ENCODE measurements around the gene PYM1.
"Not testable (repeated sequence)": the region's sequence is repeated elsewhere in the genome, so short reads cannot be mapped to it uniquely, and the experiment has no call there.

The PYM1 gene

DNA sequence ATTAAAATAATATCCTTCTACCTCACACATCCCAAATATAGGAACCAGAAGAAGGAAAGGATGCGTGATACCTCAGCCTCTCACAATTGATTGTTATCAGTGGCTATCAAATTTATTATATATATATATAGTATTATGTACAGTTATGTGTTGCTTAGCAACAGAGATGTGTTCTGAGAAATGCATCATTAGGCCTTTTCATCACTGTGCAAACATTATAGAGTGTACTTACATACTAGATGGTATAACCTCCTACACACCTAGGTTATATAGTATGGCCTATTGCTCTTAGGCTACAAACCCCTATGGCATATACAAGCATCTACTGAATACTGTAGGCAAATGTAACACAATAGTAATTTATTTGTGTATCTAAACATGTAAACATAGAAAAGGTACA is 34.0 kb downstream of the PYM1 start:
- no peak for DNase-seq (ENCODE audit: low read depth)
- no peak overlapping the region for H3K4me3 ChIP-seq (replicated peaks; ENCODE audit: low read depth, low read length)
- TF ChIP-seq, protein P1, sequence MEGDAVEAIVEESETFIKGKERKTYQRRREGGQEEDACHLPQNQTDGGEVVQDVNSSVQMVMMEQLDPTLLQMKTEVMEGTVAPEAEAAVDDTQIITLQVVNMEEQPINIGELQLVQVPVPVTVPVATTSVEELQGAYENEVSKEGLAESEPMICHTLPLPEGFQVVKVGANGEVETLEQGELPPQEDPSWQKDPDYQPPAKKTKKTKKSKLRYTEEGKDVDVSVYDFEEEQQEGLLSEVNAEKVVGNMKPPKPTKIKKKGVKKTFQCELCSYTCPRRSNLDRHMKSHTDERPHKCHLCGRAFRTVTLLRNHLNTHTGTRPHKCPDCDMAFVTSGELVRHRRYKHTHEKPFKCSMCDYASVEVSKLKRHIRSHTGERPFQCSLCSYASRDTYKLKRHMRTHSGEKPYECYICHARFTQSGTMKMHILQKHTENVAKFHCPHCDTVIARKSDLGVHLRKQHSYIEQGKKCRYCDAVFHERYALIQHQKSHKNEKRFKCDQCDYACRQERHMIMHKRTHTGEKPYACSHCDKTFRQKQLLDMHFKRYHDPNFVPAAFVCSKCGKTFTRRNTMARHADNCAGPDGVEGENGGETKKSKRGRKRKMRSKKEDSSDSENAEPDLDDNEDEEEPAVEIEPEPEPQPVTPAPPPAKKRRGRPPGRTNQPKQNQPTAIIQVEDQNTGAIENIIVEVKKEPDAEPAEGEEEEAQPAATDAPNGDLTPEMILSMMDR (IDR thresholded peaks at IDR 0.05; ENCODE audit: low read length, missing control alignments) = no peak

DNA sequence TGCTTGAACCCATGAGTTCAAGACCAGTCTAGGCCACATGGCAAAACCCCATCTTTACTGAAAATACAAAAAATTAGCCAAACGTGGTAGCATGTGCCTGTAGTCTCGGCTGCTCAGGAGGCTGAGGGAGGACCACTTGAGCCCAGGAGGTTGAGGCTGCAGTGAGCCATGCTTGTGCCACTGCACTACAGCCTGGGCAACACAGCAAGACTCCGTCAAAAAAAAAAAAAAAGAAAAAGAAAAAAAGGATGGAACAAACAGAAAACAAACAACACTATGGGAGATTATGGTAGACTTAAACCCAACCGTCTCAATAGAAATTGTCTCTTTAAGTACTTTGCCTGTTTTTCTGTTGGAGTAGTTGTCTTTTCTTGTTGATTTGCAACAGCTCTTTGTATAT is 36.4 kb downstream of the PYM1 start:
- H3K4me3 ChIP-seq (replicated peaks; ENCODE audit: low read depth, low read length) = no peak overlapping the region
- DNase-seq (ENCODE audit: low read depth) = no peak
- TF ChIP-seq, protein P1 (IDR thresholded peaks at IDR 0.05; ENCODE audit: low read length, missing control alignments) = no peak

DNA sequence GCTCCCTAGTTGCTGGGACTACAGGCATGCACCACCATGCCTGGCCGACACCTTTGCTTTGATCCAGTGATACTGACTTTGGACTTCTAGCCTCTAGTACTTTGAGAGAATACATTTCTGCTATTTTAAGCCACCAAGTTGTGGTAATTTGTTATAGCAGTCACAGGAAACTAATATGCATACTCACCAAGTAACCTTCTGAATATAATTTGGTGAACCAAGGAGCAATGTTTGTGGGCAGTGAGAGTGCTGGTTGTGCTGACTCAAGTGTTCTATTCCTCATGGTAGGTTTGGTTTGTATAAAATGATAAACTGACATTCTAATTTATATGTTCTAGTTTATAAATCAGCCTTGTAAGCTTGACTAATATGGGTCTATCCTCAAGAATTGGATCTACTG is 42.6 kb downstream of the PYM1 start:
- TF ChIP-seq, protein P1 (IDR thresholded peaks at IDR 0.05; ENCODE audit: low read length, missing control alignments) = no peak
- DNase-seq (ENCODE audit: low read depth) = no peak

DNA sequence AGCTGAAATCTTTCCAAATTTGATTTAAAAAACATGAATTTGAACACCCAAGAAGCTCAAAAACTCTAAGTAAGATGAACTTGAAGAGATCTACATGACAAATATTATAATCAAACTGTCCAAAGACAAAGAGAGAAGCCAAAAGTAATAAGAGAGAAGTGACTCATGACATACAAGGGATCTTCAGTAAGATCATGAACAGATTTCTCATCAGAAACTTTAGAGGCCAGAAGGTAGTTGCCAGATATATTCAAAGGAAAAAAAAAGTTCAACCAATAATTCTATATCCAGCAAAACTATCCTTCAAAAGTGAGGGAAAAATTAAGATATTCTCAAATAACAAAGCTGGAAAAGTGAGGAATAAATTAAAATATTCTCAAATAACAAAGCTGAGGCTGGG is 49.9 kb downstream of the PYM1 start:
- TF ChIP-seq, protein P1 (IDR thresholded peaks at IDR 0.05; ENCODE audit: low read length, missing control alignments) = no peak
- DNase-seq (ENCODE audit: low read depth) = no peak

More for the DNA sequence above, 42.6 kb downstream of the PYM1 start:
- H3K4me3 ChIP-seq (replicated peaks; ENCODE audit: low read depth, low read length) = no peak overlapping the region

DNA sequence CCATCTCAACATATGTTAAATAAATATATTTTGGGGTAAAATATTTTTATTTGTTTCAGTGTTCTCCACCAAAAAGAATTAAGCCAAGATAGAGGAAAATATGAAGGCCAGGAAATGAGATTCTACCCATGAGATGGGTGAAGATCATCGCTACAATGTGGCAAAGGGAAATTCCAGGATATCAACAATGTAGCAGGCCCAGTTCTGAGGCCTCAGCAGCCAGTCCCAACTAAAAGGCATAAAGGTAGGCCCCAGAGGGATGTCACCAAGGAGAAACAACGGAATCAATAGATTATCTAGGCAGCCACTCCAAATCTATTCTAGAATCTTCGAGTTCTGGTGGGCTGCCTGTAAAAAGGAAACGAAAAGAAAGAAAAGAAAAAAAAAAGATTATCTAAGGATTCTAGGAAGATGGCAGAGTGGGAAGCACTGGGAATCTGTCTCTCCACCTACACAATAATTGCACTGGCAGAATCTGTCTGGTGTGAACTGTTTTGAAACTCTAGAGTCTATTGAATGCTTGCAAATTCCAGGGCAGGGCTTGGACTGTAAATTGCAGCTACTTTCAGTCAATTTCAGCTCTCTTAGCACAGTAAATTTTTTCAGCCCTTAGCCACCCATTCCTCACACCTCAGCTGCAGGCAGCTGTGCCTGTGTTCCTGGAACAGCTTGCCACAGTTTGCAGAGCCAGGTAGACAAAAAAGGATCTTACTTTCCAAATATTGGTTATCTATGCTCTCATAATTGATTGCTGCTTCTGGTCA is 51.8 kb downstream of the PYM1 start:
- DNase-seq (ENCODE audit: low read depth) = no peak
- H3K4me3 ChIP-seq (replicated peaks; ENCODE audit: low read depth, low read length) = no peak overlapping the region
- TF ChIP-seq, protein P1 (IDR thresholded peaks at IDR 0.05; ENCODE audit: low read length, missing control alignments) = no peak

More for the DNA sequence above, 49.9 kb downstream of the PYM1 start:
- no peak overlapping the region for H3K4me3 ChIP-seq (replicated peaks; ENCODE audit: low read depth, low read length)

DNA sequence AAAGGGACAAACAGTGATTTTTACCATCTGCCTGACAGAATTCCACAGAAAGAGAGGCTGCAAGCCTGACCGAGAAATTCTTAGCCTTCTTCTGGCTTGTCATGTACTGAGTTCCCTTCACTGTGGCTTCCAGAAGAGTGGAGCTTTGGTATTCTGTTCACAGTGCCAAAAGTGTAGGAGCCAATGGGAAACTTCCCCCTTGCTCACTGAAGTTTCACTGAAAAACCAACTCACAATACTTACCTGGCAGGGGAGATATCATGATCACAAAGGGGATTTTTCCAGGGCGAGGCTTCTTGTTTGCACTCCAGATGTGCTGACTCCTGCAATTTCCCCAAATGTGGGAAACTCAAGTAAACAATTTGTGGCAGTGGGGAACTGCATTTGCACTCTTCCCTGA is 53.3 kb downstream of the PYM1 start:
- TF ChIP-seq, protein P1 (IDR thresholded peaks at IDR 0.05; ENCODE audit: low read length, missing control alignments) = no peak
- DNase-seq (ENCODE audit: low read depth) = no peak
- H3K4me3 ChIP-seq (replicated peaks; ENCODE audit: low read depth, low read length) = no peak overlapping the region

DNA sequence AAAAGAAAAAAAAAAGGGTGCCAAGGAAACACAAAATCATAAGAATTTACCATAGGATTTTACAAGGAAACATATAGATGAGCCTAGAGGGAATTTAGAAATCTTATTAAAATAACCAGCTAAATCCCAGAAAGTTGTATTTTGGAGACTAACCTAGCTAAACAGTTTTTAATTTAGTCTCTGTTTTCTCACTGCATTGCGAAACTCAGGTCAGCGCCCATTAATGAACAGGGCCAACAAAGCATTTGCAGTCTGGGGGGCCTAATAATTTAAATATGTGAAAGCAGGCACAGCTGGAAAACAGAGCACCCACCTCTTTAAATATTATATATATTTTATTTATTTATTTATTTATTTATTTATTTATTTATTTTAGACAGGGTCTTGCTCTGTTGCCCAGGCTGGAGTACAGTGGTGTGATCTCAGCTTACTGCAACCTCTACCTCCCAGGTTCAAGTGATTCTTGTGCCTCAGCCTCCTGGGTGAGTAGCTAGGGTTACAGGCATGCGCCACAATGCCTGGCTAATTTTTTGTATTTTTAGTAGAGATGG is 61.2 kb downstream of the PYM1 start:
- not testable (repeated sequence) for H3K4me3 ChIP-seq (replicated peaks; ENCODE audit: low read depth, low read length); DNase-seq (ENCODE audit: low read depth)

Data from fibroblast of pulmonary artery (primary cell).